ENCODE measurements around the gene NHEJ1. TPM values are rescaled to one million over a fixed set of nuclear protein-coding genes. Genes with fewer than 3 reads are reported as not detected.

The NHEJ1 gene
- total RNA-seq, 5 donors from 2014 or later (not counting 1 experiment from before 2014, with no cell fraction given) = 17.3 to 21.1 (median 18.2) TPM

DNA sequence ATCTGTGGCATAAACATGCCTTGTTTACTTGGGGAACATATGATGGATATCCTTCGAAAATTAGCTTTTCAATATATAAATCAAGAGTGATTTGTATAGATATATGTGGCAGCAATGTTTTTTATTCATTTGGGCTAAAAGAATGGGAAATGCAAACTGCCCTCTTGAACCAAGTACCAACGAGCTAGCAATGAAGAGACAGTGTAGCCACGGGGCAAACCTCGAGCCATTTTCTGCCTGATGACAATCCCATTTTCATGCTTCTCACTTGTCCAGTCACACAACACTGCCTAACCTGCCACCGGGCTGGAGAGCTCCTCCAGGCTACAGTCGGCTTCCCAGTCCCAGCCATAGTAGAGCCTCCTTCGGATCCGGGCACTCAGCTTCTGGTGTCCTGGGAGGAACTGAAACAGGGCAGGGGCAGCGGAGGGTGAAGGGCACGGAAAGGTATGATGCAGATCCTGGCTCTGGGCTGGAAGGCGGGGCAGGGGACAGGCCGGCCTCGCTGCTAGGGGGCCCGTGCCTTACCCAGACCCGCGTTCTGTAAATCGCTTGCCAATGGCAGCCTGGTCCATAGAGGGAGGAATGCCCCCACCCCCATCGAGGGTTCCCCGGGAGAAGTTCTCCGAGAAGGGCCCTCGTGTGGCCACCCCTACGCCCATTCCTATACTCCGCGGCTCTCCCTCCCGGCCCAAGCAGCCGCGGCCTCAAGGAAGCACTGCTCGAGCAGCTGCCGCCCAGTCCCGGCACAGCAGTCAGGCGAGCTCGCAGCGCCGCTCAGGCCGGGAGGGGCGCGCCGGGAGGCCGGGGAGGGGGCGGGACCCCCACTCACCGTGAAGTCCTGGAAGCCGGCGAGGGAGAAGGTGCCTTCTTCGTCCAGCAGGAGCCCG lies 15.6 kb upstream of the NHEJ1 start:
- Histone ChIP-seq H3K27ac (ENCODE audit: low read length) (peak overlapping the region; percentile 83), H3K9me3 (no peaks in the 10 kb centered on the region), H3K36me3 (ENCODE audit: control insufficient read depth in 2 of 2, extremely low read depth in 1 of 2, insufficient read depth in 1 of 2, low read length in 1 of 2) (peaks cover 8 to 56% of the 10 kb centered on the region in 2 donors), H3K27me3 (replicated peaks in 1 of 2; ENCODE audit: control insufficient read depth in 2 of 2, extremely low read depth in 1 of 2, insufficient read depth in 2 of 2, low read length in 1 of 2) (no peaks in the 10 kb centered on the region), H3K4me3 (ENCODE audit: control insufficient read depth in 1 of 2, extremely low read depth in 1 of 2, low read length in 1 of 2) (peak overlapping the region; percentile 60 to 92), H3K4me1 (ENCODE audit: control insufficient read depth in 1 of 2, extremely low read depth in 1 of 2, insufficient read depth in 2 of 2, low read length in 2 of 2) (peaks cover 23 to 70% of the 10 kb centered on the region in 2 experiments)
- H3K9me3 Mint-ChIP-seq = no peaks in the 10 kb centered on the region
- ChIA-PET CTCF (interaction anchor here (0.6 to 3.0 kb wide), 16 partner anchors 10 to 323 kb away, joined by 3 to 26 read pairs (median 4); partner anchors contain the start of genes NHEJ1 (in 2 of the 2), DNAJB2 (in 1 of the 2), GMPPA (in 1 of the 2) and TUBA4A (in 1 of the 2)), POLR2A (interaction anchor here (0.5 to 1.1 kb wide), 11 partner anchors 10 to 1107 kb away, joined by 3 to 9 read pairs (median 4); partner anchors contain the start of genes RUFY4 (in 1 of the 2) and TUBA4A (in 1 of the 2))
- H3K4me1 Mint-ChIP-seq = peaks cover 62 to 76% (median 63%) of the 10 kb centered on the region in 3 donors
- H3K27me3 Mint-ChIP-seq = no peaks in the 10 kb centered on the region
- H3K36me3 Mint-ChIP-seq = peaks cover 43% of the 10 kb centered on the region
- ATAC-seq (replicated peaks in 1 of 4) (peak; percentile 13 to 24 (median 19)), DNase-seq (peak in 12 of 35 experiments; percentile 7 to 30 (median 15))
- peak overlapping the region; percentile 88 to 96 (median 92) for H3K4me3 Mint-ChIP-seq
- H3K27ac Mint-ChIP-seq = peak overlapping the region; percentile 86 to 99
- under 1% methylated on average over 38 of the region's 45 CpGs for WGBS (ENCODE audit: insufficient coverage)

- H3K27me3 ChIP-seq (replicated peaks in 1 of 2; ENCODE audit: control insufficient read depth in 2 of 2, extremely low read depth in 1 of 2, insufficient read depth in 2 of 2, low read length in 1 of 2) = no peaks in the 10 kb centered on the region
- H3K4me1 ChIP-seq (ENCODE audit: control insufficient read depth in 1 of 2, extremely low read depth in 1 of 2, insufficient read depth in 2 of 2, low read length in 2 of 2) = peaks cover 23 to 65% of the 10 kb centered on the region in 2 experiments
- 100% methylated on average over 4 of the region's 7 CpGs for WGBS (ENCODE audit: insufficient coverage)
- no peaks in the 10 kb centered on the region for H3K27me3 Mint-ChIP-seq
- H3K36me3 Mint-ChIP-seq = peaks cover 36% of the 10 kb centered on the region
- peak overlapping the region; percentile 25 to 60 for H3K4me3 ChIP-seq (ENCODE audit: control insufficient read depth in 1 of 2, extremely low read depth in 1 of 2, low read length in 1 of 2)
- no peak for ATAC-seq (replicated peaks in 1 of 4)
- no peaks in the 10 kb centered on the region for H3K9me3 ChIP-seq
- CTCF ChIA-PET = interaction anchor here (0.6 to 3.0 kb wide), 13 partner anchors 9 to 213 kb away, joined by 3 to 26 read pairs (median 5); partner anchors contain the start of genes NHEJ1 (in 2 of the 2), DNAJB2 (in 1 of the 2), TUBA4A (in 1 of the 2) and ZFAND2B (in 1 of the 2)
- DNase-seq = no peak
- peak overlapping the region; percentile 88 to 96 (median 92) for H3K4me3 Mint-ChIP-seq
- H3K27ac ChIP-seq (ENCODE audit: low read length) = peak overlapping the region; percentile 83
- peaks cover 55 to 71% (median 59%) of the 10 kb centered on the region in 3 donors for H3K4me1 Mint-ChIP-seq
- POLR2A ChIA-PET = interaction anchor here (0.6 to 0.7 kb wide), 2 partner anchors 21 to 1106 kb away, joined by 3 to 4 read pairs; partner anchors contain the start of gene RUFY4 (in 1 of the 2)
- peak overlapping the region; percentile 86 to 99 for H3K27ac Mint-ChIP-seq
- H3K36me3 ChIP-seq (ENCODE audit: control insufficient read depth in 2 of 2, extremely low read depth in 1 of 2, insufficient read depth in 1 of 2, low read length in 1 of 2) = peaks cover 7 to 49% of the 10 kb centered on the region in 2 donors
- no peaks in the 10 kb centered on the region for H3K9me3 Mint-ChIP-seq
These were observed 14.9 kb upstream of the NHEJ1 start for GRCh38 chr2:219175486-219175885.

DNA sequence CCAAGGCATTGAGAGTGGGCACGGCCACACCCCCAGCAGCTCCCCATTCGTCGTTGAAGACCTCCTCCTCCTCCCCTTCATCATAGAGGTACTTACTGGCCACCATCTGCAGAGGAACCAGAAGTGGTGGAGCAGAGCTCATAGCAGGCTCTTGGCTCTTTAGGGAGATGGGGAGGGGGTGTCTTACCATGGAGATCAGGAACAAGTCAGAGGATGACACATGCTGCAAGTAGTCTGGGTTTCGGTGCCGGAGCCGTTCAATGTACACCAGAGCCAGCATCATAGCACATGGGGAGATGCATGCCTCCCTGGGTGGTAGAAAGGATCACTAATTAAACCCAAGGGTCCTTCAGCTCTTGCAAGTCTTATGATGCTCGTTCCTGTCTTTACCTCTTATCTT lies 14.2 kb upstream of the NHEJ1 start:
- no peak for ATAC-seq (replicated peaks in 1 of 4)

GRCh38 chr2:219174146-219174545 lies 13.5 kb upstream of the NHEJ1 start:
- POLR2A ChIA-PET = interaction anchor here (0.6 to 1.0 kb wide), 4 partner anchors 32 to 146 kb away, joined by 3 to 6 read pairs (median 4); partner anchors contain the start of genes GLB1L (in 1 of the 2) and STK16 (in 1 of the 2)
- DNase-seq = no peak
- Mint-ChIP-seq H3K9me3 (no peaks in the 10 kb centered on the region), H3K4me3 (peak overlapping the region; percentile 62 to 92 (median 88)), H3K27ac (peak overlapping the region; percentile 69 to 86), H3K27me3 (no peaks in the 10 kb centered on the region), H3K4me1 (peaks cover 42 to 58% (median 46%) of the 10 kb centered on the region in 3 donors), H3K36me3 (peaks cover 32% of the 10 kb centered on the region)
- peaks cover 4 to 39% of the 10 kb centered on the region in 2 donors for H3K36me3 ChIP-seq (ENCODE audit: control insufficient read depth in 2 of 2, extremely low read depth in 1 of 2, insufficient read depth in 1 of 2, low read length in 1 of 2)
- no peaks in the 10 kb centered on the region for H3K27me3 ChIP-seq (replicated peaks in 1 of 2; ENCODE audit: control insufficient read depth in 2 of 2, extremely low read depth in 1 of 2, insufficient read depth in 2 of 2, low read length in 1 of 2)
- peaks cover 20 to 51% of the 10 kb centered on the region in 2 experiments for H3K4me1 ChIP-seq (ENCODE audit: control insufficient read depth in 1 of 2, extremely low read depth in 1 of 2, insufficient read depth in 2 of 2, low read length in 2 of 2)
- no peak for ATAC-seq (replicated peaks in 1 of 4)
- no peak overlapping the region for H3K27ac ChIP-seq (ENCODE audit: low read length)
- H3K4me3 ChIP-seq (ENCODE audit: control insufficient read depth in 1 of 2, extremely low read depth in 1 of 2, low read length in 1 of 2) = no peak overlapping the region
- WGBS (ENCODE audit: insufficient coverage) = 95% methylated on average over 2 of the region's 3 CpGs
- H3K9me3 ChIP-seq = no peaks in the 10 kb centered on the region
- CTCF ChIA-PET = interaction anchor here (0.6 to 3.0 kb wide), 7 partner anchors 8 to 102 kb away, joined by 3 to 11 read pairs (median 5); partner anchors contain the start of gene NHEJ1 (in 1 of the 2)

More for the DNA sequence above, 14.2 kb upstream of the NHEJ1 start:
- Histone ChIP-seq H3K9me3 (no peaks in the 10 kb centered on the region), H3K4me1 (ENCODE audit: control insufficient read depth in 1 of 2, extremely low read depth in 1 of 2, insufficient read depth in 2 of 2, low read length in 2 of 2) (peaks cover 23 to 58% of the 10 kb centered on the region in 2 experiments), H3K4me3 (ENCODE audit: control insufficient read depth in 1 of 2, extremely low read depth in 1 of 2, low read length in 1 of 2) (no peak overlapping the region), H3K27ac (ENCODE audit: low read length) (peak overlapping the region; percentile 11), H3K36me3 (ENCODE audit: control insufficient read depth in 2 of 2, extremely low read depth in 1 of 2, insufficient read depth in 1 of 2, low read length in 1 of 2) (peaks cover 4 to 42% of the 10 kb centered on the region in 2 donors), H3K27me3 (replicated peaks in 1 of 2; ENCODE audit: control insufficient read depth in 2 of 2, extremely low read depth in 1 of 2, insufficient read depth in 2 of 2, low read length in 1 of 2) (no peaks in the 10 kb centered on the region)
- POLR2A ChIA-PET = interaction anchor here (0.6 to 1.0 kb wide), 4 partner anchors 22 to 146 kb away, joined by 3 to 6 read pairs (median 4); no protein-coding TSS in a partner anchor
- Mint-ChIP-seq H3K27ac (peak overlapping the region; percentile 86), H3K4me1 (peaks cover 48 to 64% (median 52%) of the 10 kb centered on the region in 3 donors), H3K27me3 (no peaks in the 10 kb centered on the region), H3K4me3 (peak overlapping the region; percentile 62 to 92 (median 88)), H3K36me3 (peaks cover 35% of the 10 kb centered on the region), H3K9me3 (no peaks in the 10 kb centered on the region)
- CTCF ChIA-PET = interaction anchor here (0.6 to 3.0 kb wide), 9 partner anchors 9 to 214 kb away, joined by 3 to 26 read pairs (median 5); partner anchors contain the start of gene NHEJ1 (in 2 of the 2)
- 81% methylated on average over 4 of the region's 7 CpGs for WGBS (ENCODE audit: insufficient coverage)
- no peak for DNase-seq

DNA sequence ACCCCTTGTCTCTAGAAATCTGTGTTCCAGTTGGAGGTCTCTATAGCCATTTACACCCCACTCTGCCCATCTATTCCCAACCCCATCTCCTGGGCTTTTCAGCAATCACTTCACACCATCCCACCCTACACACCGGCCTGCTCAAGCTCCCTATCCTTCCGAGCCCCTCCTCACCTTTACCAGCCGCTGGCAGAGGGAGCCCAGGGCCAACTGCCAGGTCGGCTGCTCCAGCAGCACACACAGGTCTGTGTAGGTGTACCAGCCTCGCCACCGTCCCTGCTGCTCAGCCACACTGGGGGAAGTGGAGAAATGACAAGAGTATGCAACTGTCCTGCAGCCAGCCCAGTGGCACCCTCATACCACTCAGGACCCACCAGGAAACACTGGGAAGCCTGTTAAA lies 12.6 kb upstream of the NHEJ1 start:
- no peaks in the 10 kb centered on the region for H3K9me3 Mint-ChIP-seq
- WGBS (ENCODE audit: insufficient coverage) = no CpG with 5 or more reads among the region's 6 CpGs
- H3K36me3 Mint-ChIP-seq = peaks cover 30% of the 10 kb centered on the region
- H3K27me3 Mint-ChIP-seq = no peaks in the 10 kb centered on the region
- Histone ChIP-seq H3K27me3 (replicated peaks in 1 of 2; ENCODE audit: control insufficient read depth in 2 of 2, extremely low read depth in 1 of 2, insufficient read depth in 2 of 2, low read length in 1 of 2) (no peaks in the 10 kb centered on the region), H3K27ac (ENCODE audit: low read length) (no peak overlapping the region), H3K4me1 (ENCODE audit: control insufficient read depth in 1 of 2, extremely low read depth in 1 of 2, insufficient read depth in 2 of 2, low read length in 2 of 2) (peaks cover 15 to 45% of the 10 kb centered on the region in 2 experiments), H3K9me3 (no peaks in the 10 kb centered on the region), H3K36me3 (ENCODE audit: control insufficient read depth in 2 of 2, extremely low read depth in 1 of 2, insufficient read depth in 1 of 2, low read length in 1 of 2) (peaks cover 4 to 39% of the 10 kb centered on the region in 2 donors), H3K4me3 (ENCODE audit: control insufficient read depth in 1 of 2, extremely low read depth in 1 of 2, low read length in 1 of 2) (no peak overlapping the region)
- ATAC-seq (replicated peaks in 1 of 4) (no peak), DNase-seq (no peak)
- ChIA-PET POLR2A (no interaction called here), CTCF (interaction anchor here (0.6 to 0.8 kb wide), 2 partner anchors 31 to 296 kb away, joined by 3 to 8 read pairs; no protein-coding TSS in a partner anchor)
- no peak overlapping the region for H3K4me3 Mint-ChIP-seq
- peak overlapping the region; percentile 15 to 39 for H3K27ac Mint-ChIP-seq
- H3K4me1 Mint-ChIP-seq = peaks cover 35 to 51% (median 41%) of the 10 kb centered on the region in 3 donors
